Liver (tissue), 9 donors: ENCODE data around the gene MAML3. TPM values are rescaled to one million over a fixed set of nuclear protein-coding genes. Genes with fewer than 3 reads are reported as not detected.

Source experiments
- DNase-seq: peaks from one replicate; pipeline ENCODE4 v3.0.0-alpha.2; 2017; ENCODE audit warnings: low spot score
- H3K27ac ChIP-seq, 2 donors: one replicate each; pipeline ENCODE4 v1.7.0; 2013; ENCODE audit warnings: inconsistent platforms in 2 of 2, low read length in 2 of 2, control low read depth in 1 of 2, low read depth in 1 of 2, mild to moderate bottlenecking in 1 of 2
- H3K27me3 ChIP-seq, 4 donors: one replicate each; pipeline versions ENCODE4 v1.6.1 to v1.7.0; 2013; ENCODE audit warnings: low read length in 3 of 4, inconsistent platforms in 1 of 4, mild to moderate bottlenecking in 1 of 4, moderate library complexity in 1 of 4; ENCODE audit not compliant: control insufficient read depth in 4 of 4, insufficient read depth in 4 of 4
- H3K36me3 ChIP-seq, 4 donors: one replicate each; pipeline versions ENCODE4 v1.6.1 to v1.7.0; 2013; ENCODE audit warnings: low read length in 3 of 4, mild to moderate bottlenecking in 3 of 4, low read depth in 1 of 4, moderate library complexity in 1 of 4; ENCODE audit not compliant: control insufficient read depth in 4 of 4, insufficient read depth in 3 of 4
- H3K4me1 ChIP-seq, 4 donors: one replicate each; pipeline versions ENCODE4 v1.6.1 to v1.7.0; 2013; ENCODE audit warnings: low read length in 3 of 4, mild to moderate bottlenecking in 3 of 4, moderate library complexity in 1 of 4; ENCODE audit not compliant: control insufficient read depth in 4 of 4, insufficient read depth in 4 of 4
- H3K4me3 ChIP-seq, 3 donors: one replicate each; pipeline versions ENCODE4 v1.6.1 to v1.7.0; 2013; ENCODE audit warnings: low read length in 3 of 3, control low read depth in 1 of 3, low read depth in 1 of 3, mild to moderate bottlenecking in 1 of 3
- H3K9ac ChIP-seq, 2 donors: one replicate each; pipeline ENCODE4 v1.7.0; 2013; ENCODE audit warnings: low read length in 2 of 2, mild to moderate bottlenecking in 2 of 2, moderate library complexity in 2 of 2, control low read depth in 1 of 2, low read depth in 1 of 2
- H3K9me3 ChIP-seq, 4 donors: one replicate each; pipeline versions ENCODE4 v1.6.1 to v1.7.0; 2013; ENCODE audit warnings: low read length in 3 of 4; ENCODE audit not compliant: control insufficient read depth in 4 of 4
- ATF3 ChIP-seq: IDR thresholded peaks from 2 replicates; pipeline ENCODE4 v1.6.1; 2016; ENCODE audit warnings: antibody characterized with exemption
- CTCF ChIP-seq: fragments of 150-350 bp; IDR thresholded peaks from 2 replicates; pipeline ENCODE4 v1.5.1; 2017; ENCODE audit warnings: improper control_type of control experiment, low read depth, low read length; ENCODE audit not compliant: missing input control
- EGR1 ChIP-seq, 2 donors: IDR thresholded peaks; 2 replicates each; pipeline ENCODE4 v1.6.1; 2016 to 2018; ENCODE audit warnings: antibody characterized with exemption in 2 of 2, low read depth in 2 of 2
- FOXA1 ChIP-seq: IDR thresholded peaks from 2 replicates; pipeline ENCODE4 v1.6.1; 2016; ENCODE audit warnings: antibody characterized with exemption
- FOXA2 ChIP-seq: IDR thresholded peaks from 2 replicates; pipeline ENCODE4 v1.6.1; 2016; ENCODE audit warnings: antibody characterized with exemption
- GABPA ChIP-seq, 2 donors: IDR thresholded peaks in 1 of 2; conservative IDR thresholded peaks in 1 of 2; 2 replicates each; pipeline ENCODE4 v1.6.1; 2016; ENCODE audit warnings: antibody characterized with exemption in 2 of 2, mild to moderate bottlenecking in 1 of 2, moderate library complexity in 1 of 2
- HNF4A ChIP-seq, 2 donors: conservative IDR thresholded peaks; 2 replicates each; pipeline ENCODE4 v1.6.1; 2016; ENCODE audit warnings: antibody characterized with exemption in 2 of 2, mild to moderate bottlenecking in 2 of 2
- HNF4G ChIP-seq: IDR thresholded peaks from 2 replicates; pipeline ENCODE4 v1.6.1; 2016; ENCODE audit warnings: antibody characterized with exemption
- MAX ChIP-seq: IDR thresholded peaks from 2 replicates; pipeline ENCODE4 v1.6.1; 2016; ENCODE audit warnings: antibody characterized with exemption
- NR2F2 ChIP-seq: IDR thresholded peaks from 2 replicates; pipeline ENCODE4 v1.6.1; 2016; ENCODE audit warnings: antibody characterized with exemption
- RAD21 ChIP-seq, 2 donors: IDR thresholded peaks; 2 replicates each; pipeline ENCODE4 v1.6.1; 2016; ENCODE audit warnings: antibody characterized with exemption in 2 of 2, mild to moderate bottlenecking in 2 of 2
- YY1 ChIP-seq: IDR thresholded peaks from 2 replicates; pipeline ENCODE4 v1.6.1; 2016; ENCODE audit warnings: antibody characterized with exemption, mild to moderate bottlenecking
- ZBTB33 ChIP-seq: IDR thresholded peaks from 2 replicates; pipeline ENCODE4 v1.6.1; 2016; ENCODE audit warnings: antibody characterized with exemption
- WGBS: extraction: QIAGEN DNeasy Blood & Tissue Kit; methylation state at CpG from one replicate; pipeline ENCODE4 v1.1.7; 2013; 5-methylcytosine and 5-hydroxymethylcytosine counted together
- polyA plus RNA-seq, 2 donors: library from polyadenylated mRNA; stranded (reverse) in 1 of 2; unstranded in 1 of 2; fragments of 200-250 nt in 1 of 2; fragments of >200 nt in 1 of 2; fragmentation: Nextera tagmentation in 1 of 2; extraction: Ambion mirVana in 1 of 2; gene quantifications; one replicate each; pipeline versions ENCODE4 v1.2.1 to v1.2.3, GENCODE V29; 2013 to 2015
- total RNA-seq, 2 donors: library from RNA; depleted of rRNA; stranded (reverse); fragments of >200 nt; gene quantifications; one replicate each; pipeline ENCODE4 v1.2.3, GENCODE V29; 2014
- donor health status: healthy.
- donor health status: healthy.
- donor health status: healthy.
- donor health status: healthy.
- donor health status: healthy.

Gene MAML3
- total and polyA plus RNA-seq, 4 donors: 1.3 to 4.3 (median 2.7) TPM

- TF ChIP-seq ATF3 (no peak), FOXA1 (no peak), ZBTB33 (no peak)
Measured at GRCh38 chr4:139790291-139790690, 363.7 kb downstream of the MAML3 start (continued).

- Histone ChIP-seq H3K4me1 (no peaks in the 10 kb centered on the region), H3K4me3 (no peak overlapping the region), H3K36me3 (no peaks in the 10 kb centered on the region), H3K27me3 (no peaks in the 10 kb centered on the region), H3K9ac (no peak overlapping the region), H3K27ac (no peak overlapping the region), H3K9me3 (no peaks in the 10 kb centered on the region)
- WGBS: 91% methylated on average over 6 of the region's 6 CpGs
- no peak for DNase-seq
- TF ChIP-seq HNF4G (no peak), FOXA2 (no peak)
Measured at GRCh38 chr4:139789096-139789654, 364.8 kb downstream of the MAML3 start.

- Histone ChIP-seq H3K9me3 (no peaks in the 10 kb centered on the region), H3K9ac (no peak overlapping the region), H3K36me3 (no peaks in the 10 kb centered on the region), H3K4me3 (no peak overlapping the region), H3K27ac (no peak overlapping the region), H3K4me1 (no peaks in the 10 kb centered on the region), H3K27me3 (no peaks in the 10 kb centered on the region)
- no peak for DNase-seq
- TF ChIP-seq HNF4A (conservative IDR thresholded peaks at IDR 0.05) (no peak), EGR1 (IDR thresholded peaks at IDR 0.05; ENCODE audit: low read depth in 2 of 2) (no peak), CTCF (no peak), MAX (no peak), GABPA (IDR thresholded peaks at IDR 0.05 in 1 of 2, conservative IDR thresholded peaks at IDR 0.05 in 1 of 2) (no peak), FOXA2 (no peak), FOXA1 (no peak), YY1 (no peak), HNF4G (no peak), RAD21 (IDR thresholded peaks at IDR 0.05) (no peak), NR2F2 (no peak)
- 81% methylated on average over 12 of the region's 12 CpGs for WGBS
Measured at GRCh38 chr4:139786494-139787354, 367.3 kb downstream of the MAML3 start.
